ENCODE results near the gene FDX2.
A peak's percentile ranks its signal among the peaks of the same experiment; 100 is the strongest.

Gene FDX2

DNA sequence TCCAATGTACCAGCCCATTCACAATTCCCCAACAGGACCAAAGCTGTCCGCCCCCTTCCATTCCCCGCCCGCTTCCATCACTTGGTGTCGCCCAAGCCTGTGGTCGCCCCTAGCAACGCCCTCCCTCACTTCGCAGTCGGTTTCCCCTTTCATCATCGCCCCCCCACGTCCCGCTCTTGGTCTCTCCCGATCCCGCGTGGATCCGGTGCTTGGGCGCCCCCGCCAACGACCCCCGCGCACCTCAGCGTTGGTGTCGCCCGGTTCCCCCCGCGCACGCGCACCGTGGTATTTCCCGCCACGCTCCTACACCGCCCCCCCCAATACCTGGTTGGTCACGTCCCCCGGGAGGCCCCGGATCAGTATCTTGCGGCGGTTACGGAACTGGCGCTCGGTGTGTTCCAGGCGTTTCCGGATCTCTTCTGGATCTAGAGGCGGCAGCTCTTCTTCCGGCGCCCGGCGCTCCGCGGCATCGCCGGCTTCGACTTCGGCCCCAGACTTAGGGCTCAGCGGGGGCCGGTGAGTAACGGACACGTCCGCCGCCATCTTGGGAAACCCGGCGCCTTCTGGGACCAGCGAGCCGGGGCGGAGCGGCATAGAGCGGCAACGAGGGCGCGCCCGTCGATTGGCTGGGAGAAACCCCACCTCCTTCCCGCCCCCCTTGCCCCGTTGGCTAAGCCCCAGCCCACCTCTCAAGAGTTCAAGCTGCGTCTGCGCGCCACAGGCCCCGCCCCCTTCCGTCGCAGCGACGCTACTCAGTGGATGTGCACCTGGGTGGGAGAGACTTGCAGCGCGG is 17.3 kb upstream of the FDX2 start, which contains the start of gene RAVER1:
RAVER1 (minus strand) TSS at position 565 of the 793 bp plus-strand sequence; CDS start at position 543, 22 bp downstream.
- peak; percentile 98 for DNase-seq

- DNase-seq = no peak
These were observed 16.5 kb upstream of the FDX2 start for GRCh38 chr19:10332158-10332964.

DNA sequence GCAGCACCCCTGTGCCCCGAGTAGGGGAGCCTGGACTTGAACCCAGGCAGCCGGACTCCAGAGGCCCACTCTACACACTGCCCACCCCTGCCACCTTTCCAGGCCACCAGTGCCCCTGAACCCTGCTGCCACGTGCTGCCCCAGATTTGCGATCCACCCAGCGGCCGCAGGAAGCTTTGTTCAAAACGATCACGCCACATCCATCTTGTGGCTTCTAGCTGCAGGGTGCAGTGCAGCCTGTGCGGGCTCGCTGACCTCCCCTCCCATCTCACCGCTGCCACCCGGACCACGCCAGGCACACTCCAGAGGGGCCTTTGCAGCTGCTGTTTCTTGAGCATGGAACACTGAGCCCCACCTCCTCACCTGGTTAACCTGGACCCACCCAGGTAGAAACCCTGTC is 13.7 kb upstream of the FDX2 start:
- DNase-seq = no peak

- DNase-seq = no peak
These were observed 13.0 kb upstream of the FDX2 start for GRCh38 chr19:10328558-10329429.

DNA sequence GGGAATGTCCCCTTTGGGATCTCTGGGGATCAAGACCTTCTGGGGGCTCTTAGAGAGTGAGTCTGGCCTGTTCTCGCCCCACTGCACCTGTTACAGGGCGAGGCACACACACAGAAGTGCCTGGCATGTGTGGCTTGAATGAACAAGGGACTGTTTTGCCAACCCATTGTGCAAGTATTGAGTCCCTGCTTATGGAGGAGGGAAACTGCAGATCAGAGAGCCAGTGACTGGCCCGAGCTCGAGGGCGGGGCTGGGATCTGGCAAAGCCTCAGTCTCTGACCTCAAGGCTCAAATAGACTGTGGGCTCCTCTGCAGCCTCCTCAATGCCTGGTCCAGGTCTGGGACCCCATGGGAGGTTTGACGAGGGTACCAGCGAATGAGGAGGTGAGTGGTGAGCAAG is 12.0 kb upstream of the FDX2 start:
- DNase-seq = no peak

DNA sequence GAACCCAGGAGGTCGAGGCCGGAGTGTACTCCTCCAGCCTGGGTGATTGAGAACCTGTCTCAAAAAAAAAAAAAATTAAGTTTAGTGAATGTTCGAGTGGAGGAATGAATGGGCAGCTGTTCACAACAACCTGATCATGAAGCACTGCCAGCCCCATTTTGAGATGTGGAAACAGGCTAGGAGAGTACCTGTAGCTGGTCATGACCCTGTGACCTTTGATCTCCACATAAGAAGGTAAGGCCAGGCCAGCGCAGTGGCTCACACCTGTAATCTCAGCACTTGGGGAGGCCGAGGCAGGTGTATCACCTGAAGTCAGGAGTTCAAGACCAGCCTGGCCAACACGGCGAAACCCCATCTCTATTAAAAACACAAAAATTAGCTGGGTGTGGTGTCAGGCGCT is 9.9 kb upstream of the FDX2 start:
- DNase-seq = no peak

DNA sequence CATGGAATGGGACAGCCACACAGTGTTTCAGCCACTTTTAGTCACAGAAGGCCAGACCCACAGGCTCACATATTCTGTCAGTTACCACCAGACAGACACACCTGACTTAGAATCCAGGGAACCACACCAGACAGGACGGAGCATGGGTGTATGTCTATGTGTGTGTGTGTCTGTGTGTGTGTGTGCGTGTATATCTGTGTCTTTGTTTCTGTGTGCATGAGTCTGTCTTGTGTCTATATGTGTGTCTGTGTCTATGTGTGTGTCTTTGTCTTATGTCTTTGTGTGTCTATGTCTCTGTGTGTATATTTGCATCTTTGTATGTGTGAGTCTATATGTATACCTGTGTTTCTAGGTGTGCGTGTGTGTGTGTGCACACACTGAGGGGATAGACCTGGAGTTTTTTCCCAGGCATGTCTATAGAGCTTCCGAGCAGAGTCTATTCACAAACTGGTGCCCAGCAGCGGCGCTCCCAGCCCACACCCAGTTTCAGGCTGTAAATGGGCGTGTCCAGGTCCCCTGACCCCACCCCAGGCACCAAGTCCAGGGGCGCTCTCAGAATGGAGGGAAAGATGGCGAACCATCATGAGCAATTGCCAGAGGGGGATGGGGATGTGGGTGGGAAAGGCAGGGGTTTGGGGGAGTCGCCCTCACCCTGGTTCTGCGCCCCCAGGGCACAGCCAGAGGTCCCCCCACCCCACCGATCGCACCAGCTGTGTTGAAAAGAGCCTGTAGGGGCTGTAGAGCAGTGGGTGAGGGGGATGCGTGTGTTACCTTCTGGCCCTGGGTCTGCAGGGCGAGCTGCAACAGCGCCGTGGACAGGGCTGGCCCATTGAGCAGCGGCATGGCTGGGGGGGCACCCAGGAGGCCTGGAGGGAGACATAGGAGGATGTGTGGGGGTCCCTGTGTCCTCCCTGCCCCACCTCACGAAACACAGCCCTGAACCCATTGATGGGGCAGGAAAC is 6.3 kb upstream of the FDX2 start:
- no peak for DNase-seq

- DNase-seq = no peak
These were observed 5.6 kb upstream of the FDX2 start for GRCh38 chr19:10321417-10321797.

DNA sequence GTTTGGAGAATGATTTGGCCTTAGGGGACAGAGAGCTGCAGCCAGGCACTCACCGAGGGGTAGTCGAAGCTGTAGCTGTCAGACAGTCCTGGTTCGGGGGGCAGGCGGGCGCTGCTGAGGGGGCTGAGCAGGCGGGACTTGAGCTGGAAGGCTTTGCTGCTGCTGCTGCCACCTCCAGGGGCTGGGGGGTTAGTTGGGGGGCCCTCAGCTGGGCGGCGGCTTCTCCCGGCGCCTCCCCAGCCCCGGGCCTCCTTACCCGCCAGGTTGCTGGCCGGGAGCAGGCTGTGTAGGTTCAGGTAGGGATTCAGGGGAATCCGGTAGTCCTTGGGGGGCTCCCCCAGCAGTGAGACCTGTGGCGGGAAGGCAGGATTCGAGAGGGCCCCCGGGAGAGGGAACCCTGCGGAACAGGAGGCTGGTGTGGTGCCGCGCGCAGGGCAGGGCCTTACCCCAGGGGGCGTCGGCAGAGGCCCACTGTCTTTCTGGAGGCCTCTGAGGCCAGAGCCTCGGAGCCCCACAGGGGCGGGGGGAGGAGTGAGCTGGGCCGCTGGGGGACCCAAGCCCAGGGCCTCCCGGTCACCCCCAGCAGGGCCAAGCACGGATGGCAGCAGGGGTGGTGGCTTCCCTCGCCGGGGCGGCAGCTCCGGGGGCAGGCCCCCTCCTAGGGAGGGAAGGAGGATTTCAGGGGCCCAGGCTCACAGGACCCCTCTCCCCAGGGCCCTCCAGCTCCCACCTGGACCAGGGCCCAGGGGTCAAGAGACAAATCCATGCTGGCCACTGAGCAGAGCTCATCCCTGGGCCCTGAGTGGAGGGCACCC is 5.0 kb upstream of the FDX2 start:
- DNase-seq = no peak

DNA sequence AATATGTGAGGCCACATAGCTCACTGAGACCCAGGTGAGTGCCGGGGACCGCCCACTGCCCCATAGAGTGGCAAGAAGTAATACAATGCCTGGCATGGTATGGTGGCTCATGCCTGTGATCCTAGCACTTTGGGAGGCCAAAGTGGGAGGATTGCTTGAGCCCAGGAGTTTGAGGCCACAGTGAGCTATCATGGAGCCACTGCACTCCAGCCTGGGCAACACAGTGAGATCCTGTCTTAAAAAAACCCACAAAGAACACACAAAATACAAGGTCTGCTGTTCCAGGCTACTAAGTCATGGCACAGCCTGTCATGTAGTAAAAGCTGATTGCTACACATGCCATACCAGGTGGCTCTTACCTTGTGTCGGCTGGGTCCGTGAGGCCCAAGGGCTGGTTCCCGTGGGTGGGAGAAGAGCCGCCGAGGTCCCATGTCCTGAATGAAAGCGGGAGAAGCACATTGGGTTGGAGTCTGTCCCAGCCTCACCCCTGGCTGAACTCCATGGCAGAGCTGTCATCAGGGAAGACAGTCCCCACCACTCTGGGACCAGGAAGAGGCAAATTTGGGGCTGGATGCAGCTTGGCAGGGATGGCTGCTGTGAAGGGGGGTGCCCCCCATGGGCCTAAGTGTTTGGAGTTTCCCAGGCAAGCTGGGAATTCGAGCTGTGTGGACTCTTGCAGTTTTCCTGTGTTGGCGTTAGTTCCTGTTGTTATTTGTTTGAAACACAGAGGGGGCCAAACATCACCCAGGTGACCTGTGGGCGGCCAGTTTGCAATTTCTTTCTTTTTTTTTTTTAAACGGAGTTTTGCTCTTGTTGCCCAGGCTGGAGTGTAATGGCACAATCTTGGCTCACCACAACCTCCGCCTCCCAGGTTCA is 3.2 kb upstream of the FDX2 start:
- DNase-seq = no peak

DNA sequence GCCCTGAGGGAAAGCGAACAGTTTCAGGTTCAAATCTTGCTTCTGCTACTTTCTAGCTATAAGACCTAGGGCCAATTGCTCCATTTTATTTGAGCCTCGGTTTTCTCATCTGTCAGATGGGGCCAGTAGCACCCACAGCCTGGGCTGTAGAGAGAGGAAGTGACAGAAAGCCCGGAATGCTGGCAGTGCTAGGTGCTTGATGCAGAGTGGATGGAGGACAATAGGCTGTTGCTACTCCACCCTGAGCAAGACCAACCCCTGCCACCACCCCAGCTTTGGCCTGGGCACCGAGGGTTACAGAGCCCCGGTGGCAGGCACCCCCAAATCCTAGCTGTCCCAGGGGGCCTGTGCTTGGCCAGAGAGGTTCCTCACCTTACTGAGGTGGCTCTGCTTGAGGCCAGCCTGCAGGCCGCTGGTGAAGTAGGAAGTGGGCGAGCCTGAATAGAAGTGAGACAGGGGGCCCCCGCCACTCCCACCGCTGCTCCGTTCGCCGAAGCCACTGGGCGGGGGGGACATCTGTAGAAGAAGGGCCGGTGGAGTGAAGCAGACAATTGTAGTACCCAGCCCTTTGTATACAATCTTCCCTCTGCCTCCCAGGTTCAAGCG is 2.1 kb upstream of the FDX2 start:
- no peak for DNase-seq

DNA sequence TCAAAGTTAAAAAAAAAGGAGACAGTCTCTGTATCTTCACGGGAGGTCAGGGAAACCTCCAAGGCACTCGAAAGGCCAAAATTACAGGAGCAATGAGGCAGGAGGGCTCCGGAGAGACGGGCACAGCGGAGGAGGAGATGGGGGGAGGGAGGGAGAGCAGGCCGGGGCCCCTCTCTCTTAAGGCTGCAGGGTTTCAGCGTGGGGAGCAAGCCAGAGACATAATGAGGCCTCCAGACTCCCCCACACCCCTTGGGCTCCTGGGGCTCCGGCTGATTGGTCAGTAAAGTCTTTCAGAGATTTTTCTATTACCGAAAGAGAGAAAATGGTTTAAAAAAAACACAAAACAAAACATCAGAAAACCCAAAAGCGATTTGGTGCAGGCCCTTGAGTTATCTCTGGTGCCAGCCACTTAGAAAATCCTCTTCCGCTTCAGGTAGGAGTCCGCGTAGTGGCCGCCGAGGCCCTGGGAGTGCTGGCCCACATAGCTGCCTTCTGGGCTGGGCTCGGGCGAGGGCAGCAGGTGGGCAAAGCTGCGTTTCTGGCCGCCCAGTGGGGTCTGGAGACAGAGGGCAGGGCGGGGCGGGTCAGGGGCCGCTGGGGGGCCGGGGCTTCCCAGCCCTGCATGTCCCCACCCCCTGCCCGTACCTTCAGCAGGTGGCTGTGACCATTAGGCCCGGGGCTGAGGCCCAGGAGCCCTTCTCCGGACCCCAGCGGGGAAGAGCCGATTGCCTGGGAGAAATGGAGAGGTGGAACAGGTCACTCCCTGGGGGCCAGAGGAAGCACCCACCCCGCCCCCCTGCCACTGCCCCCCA is 1.4 kb upstream of the FDX2 start:
- no peak for DNase-seq

GRCh38 chr19:10316229-10317044 is 622 bp upstream of the FDX2 start:
- no peak for DNase-seq

GRCh38 chr19:10309423-10309822 is 6.4 kb downstream of the FDX2 start, which contains the start of gene ZGLP1:
Gene ZGLP1, minus strand, starts transcription at chr19:10309815.
- DNase-seq = no peak

DNA sequence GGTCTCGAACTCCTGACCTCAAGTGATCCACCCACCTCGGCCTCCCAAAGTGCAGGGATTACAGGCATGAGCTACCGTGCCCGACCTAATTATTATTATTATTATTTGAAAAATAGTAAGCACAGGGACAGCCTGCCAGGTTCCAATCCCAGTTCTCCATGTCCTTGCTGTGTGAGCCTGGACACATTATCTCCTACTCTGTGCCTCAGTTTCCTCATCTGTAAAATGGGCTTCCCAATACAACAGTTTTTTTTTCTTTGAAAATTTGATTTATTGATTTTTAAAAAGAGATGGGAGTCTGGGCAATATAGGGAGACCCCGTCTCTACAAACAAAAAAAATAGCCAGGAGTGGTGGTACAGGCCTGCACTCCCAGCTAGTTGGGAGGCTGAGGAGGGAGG is 9.5 kb downstream of the FDX2 start:
- DNase-seq = no peak

DNA sequence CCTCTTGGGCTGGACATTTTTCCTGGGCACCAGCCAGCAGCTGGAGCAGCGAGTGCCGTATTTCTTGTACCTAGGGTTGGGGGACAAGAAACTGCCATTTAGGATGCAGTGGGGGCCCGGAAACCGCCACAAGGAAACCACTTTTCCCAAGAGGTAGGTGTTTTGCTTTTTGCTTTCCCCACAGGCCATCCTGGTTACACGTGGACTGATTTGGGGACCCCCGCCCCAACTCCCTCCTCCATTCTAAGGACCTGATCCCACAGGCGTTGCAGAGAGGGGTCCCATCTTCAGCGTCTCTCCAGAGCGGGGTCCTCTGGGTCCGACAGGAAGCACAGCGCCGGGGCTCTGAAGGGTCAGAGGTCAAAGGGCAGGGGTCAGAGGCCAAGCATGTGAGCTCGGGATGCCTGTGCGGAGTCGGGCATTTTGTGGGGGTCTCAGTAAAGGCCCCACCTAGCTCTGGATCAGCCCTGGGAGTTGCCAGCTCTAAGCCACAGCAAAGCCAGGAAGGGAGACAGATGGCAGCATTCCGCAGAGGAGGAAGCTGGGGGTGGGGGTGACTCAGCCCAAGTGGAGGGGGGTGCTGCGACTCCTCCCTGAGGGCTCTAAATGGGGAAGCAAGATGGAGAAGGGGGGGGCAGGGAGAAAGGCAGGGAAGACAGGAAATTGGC is 10.5 kb downstream of the FDX2 start:
- DNase-seq = no peak

Measured in left hindlimb (tissue), 1 donor.